Measurements from ENCODE around the gene ARHGEF40.
A peak's percentile ranks its signal among the peaks of the same experiment; 100 is the strongest.

ARHGEF40 gene

DNA sequence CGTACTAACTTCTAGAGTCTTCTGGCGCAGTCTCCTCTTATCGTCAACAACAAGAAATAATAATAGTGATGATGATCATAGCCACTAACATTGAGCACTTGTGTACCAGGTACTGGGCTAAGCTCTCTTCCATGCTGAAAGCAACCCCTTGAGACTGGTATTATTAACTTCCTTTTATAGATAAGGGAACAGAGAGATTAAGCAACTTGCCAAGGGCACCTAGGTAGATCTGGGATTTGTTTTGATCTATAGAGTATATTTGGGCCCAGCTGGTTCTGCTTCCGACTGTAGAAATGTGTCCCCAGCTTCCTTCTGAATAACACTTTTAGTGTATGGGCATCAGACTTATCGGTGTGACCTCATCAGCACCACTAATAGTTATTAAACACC is 29.5 kb downstream of the ARHGEF40 start:
- TF ChIP-seq, protein P1, sequence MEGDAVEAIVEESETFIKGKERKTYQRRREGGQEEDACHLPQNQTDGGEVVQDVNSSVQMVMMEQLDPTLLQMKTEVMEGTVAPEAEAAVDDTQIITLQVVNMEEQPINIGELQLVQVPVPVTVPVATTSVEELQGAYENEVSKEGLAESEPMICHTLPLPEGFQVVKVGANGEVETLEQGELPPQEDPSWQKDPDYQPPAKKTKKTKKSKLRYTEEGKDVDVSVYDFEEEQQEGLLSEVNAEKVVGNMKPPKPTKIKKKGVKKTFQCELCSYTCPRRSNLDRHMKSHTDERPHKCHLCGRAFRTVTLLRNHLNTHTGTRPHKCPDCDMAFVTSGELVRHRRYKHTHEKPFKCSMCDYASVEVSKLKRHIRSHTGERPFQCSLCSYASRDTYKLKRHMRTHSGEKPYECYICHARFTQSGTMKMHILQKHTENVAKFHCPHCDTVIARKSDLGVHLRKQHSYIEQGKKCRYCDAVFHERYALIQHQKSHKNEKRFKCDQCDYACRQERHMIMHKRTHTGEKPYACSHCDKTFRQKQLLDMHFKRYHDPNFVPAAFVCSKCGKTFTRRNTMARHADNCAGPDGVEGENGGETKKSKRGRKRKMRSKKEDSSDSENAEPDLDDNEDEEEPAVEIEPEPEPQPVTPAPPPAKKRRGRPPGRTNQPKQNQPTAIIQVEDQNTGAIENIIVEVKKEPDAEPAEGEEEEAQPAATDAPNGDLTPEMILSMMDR (IDR thresholded peaks at IDR 0.05; ENCODE audit: insufficient read depth, low read depth, low read length, missing control alignments): no peak
- no peak for DNase-seq (ENCODE audit: low read depth)
- H3K4me3 ChIP-seq (ENCODE audit: low read length): peak overlapping the region; percentile 53

DNA sequence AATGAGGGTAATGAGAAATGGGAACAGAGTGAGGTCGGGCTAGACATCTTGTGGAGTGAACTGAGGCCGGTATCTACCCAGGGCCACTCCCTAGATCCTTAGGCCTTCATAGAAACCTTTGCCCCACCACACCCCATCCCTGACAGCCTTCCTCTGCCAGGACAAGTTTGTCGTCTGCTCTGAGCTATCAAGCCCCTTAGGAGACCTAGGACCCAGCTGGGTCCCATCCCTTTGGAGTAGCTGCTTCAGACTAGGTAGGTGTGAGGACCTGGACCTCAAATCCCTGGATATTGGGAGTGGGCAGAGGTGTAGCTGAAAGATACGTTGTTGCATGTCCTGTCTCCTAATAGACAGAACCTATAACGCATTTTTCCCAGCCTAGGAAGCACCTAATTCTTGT is 30.8 kb downstream of the ARHGEF40 start, which contains the start of gene TMEM253:
TMEM253 (plus strand) TSS at position 136 of the 400 bp plus-strand sequence. CDS start 278 bp downstream, outside the sequence.
- no peak for DNase-seq (ENCODE audit: low read depth)
- TF ChIP-seq, protein P1 (IDR thresholded peaks at IDR 0.05; ENCODE audit: insufficient read depth, low read depth, low read length, missing control alignments): no peak
- H3K4me3 ChIP-seq (ENCODE audit: low read length): no peak within 1 kb of the TSS

DNA sequence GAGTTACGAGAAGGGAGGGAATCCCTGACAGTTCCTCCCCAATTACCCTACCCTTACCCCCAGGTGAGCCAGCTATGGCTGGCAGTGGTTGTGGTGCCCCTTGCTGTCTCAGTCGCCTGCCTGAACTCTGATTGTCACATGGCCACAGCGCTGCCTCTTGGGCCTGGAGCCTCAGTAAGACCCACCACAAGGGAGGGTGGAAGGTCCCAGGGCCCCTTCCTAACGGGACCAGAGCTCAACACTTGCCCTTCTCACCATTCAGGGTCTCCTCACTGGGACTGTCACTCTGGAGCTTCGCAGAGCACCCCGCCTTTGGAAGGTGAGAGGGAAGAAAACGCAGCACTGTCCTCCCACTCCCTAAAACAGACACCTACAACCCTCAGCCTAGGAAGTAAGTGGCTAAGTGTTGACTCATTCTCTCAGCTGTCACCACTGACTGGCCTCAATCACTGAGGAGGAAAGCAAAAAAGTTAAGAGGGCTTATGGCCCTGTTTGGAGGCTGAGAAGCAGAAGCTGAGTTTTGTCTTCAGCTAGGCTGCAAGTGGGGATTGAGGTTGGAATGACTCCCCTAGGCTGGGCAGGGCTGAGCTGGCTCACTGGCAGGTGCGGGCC is 31.8 kb downstream of the ARHGEF40 start:
- TF ChIP-seq, protein P1 (IDR thresholded peaks at IDR 0.05; ENCODE audit: insufficient read depth, low read depth, low read length, missing control alignments): no peak
- no peak overlapping the region for H3K4me3 ChIP-seq (ENCODE audit: low read length)
- peak; percentile 57 for DNase-seq (ENCODE audit: low read depth)

DNA sequence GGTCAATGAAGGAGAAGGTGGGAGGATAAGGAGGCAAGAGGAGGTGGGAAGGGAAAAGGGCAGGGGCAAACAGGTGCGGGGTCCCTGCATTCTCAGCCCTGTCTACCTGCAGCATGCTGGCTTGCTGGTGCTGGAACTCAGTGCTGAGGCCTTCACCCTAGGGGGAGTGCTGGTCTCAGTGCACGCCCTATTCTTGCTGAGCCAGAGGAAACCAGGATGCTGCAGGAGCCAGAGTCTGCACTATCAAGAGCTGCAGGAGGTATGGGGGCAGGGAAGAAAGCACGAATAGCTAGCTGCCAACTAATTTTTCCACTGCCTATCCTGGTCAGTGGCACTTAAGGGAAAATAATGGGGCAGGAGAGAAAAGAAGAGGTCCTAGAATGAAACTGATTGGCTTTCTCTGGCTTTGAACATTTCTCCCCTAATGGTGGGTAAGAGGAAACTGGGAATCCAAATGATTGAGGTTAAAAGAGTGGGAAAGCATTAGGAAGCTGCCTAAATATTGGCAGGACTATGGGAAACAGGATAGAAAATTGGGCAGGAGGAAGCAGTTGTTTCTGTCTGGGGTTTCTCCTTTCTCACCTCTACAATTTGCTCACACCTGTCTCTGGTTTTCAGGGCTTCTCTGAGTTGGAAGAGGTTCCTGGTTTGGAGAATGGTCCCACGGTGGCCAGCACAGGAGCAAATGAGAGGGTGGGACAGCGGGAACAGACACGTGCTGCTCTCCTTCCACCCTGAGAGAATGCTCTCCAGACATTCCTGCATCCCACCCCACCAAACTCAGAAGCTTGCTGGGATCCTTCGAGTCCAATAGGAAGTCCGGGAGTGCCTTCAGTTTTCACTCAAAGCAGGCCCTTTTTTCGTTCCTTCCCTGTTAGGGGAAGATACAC is 32.7 kb downstream of the ARHGEF40 start:
- TF ChIP-seq, protein P1 (IDR thresholded peaks at IDR 0.05; ENCODE audit: insufficient read depth, low read depth, low read length, missing control alignments): no peak
- DNase-seq (ENCODE audit: low read depth): no peak
- peak overlapping the region; percentile 75 for H3K4me3 ChIP-seq (ENCODE audit: low read length)

DNA sequence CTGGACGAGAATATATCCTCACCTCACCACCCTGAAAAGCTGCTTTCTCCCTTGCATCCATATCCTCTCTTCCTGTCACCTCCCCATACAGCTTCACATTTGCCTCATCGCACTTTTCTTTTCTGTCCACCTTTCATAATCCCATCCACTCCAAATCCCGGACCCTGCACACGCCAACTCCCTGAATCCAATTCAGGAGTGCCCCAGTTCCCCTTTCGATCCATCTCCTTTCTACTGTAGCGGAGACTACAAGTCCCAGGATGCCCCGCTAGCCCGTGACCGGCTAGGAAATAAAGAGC is 33.3 kb downstream of the ARHGEF40 start:
- TF ChIP-seq, protein P1 (IDR thresholded peaks at IDR 0.05; ENCODE audit: insufficient read depth, low read depth, low read length, missing control alignments): no peak

DNA sequence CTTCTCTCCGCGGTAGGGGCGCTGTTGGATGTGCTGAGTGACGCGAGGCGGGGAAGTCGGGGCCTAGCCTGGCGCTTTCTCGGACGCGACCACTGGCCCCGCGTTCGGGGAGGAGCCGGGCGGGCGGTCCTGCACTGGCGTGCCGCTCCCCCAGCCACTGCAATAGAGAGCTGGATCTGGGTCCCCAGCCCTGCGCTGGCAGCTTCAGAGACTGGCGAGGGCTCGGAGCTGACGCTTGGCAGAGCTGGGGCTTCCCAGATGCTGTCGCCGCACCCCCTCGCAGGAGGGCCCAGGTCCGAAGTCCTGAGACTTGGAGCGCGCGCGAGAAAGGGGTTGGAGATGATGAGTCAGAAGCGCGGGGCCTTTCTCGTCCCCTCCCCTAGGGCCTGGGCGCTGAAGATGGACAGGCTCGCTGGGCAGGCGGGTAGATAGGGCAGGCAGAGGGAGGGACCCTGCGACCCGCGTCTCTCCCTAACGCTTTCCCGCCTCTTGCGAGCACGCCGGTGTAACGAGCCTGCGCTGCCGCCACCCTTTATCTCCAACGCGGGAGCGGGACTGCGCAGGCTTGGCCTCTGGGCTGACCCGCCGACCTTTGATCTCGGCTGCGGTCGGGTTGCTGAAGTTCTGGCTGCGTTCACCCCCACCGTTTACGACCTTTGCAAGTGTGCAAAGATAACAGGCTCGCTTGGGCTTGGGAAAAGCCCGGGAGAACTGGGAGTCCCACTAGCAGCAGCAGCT is 33.8 kb downstream of the ARHGEF40 start:
- DNase-seq (ENCODE audit: low read depth): peak; percentile 96
- TF ChIP-seq, protein P1 (IDR thresholded peaks at IDR 0.05; ENCODE audit: insufficient read depth, low read depth, low read length, missing control alignments): peak; percentile 73
- H3K4me3 ChIP-seq (ENCODE audit: low read length): peak overlapping the region; percentile 75

More for the DNA sequence above, 33.3 kb downstream of the ARHGEF40 start:
- peak overlapping the region; percentile 75 for H3K4me3 ChIP-seq (ENCODE audit: low read length)
- no peak for DNase-seq (ENCODE audit: low read depth)
